Activated CD4-positive, alpha-beta T cell treated with anti-CD3 and anti-CD28 coated beads, Interleukin-2, Interleukin-4, amounts not matched to agents 100 ng/mL and 50 ng/mL, durations not matched to agents 16 hours and 8 hours (primary cell): ENCODE data around the gene TRIP4.
"Not testable (repeated sequence)": the region's sequence is repeated elsewhere in the genome, so short reads cannot be mapped to it uniquely, and the experiment has no call there.

Source experiments
- DNase-seq: peaks from one replicate; pipeline ENCODE4 v3.0.0-alpha.2; 2020; ENCODE audit warnings: low spot score

Gene TRIP4

DNA sequence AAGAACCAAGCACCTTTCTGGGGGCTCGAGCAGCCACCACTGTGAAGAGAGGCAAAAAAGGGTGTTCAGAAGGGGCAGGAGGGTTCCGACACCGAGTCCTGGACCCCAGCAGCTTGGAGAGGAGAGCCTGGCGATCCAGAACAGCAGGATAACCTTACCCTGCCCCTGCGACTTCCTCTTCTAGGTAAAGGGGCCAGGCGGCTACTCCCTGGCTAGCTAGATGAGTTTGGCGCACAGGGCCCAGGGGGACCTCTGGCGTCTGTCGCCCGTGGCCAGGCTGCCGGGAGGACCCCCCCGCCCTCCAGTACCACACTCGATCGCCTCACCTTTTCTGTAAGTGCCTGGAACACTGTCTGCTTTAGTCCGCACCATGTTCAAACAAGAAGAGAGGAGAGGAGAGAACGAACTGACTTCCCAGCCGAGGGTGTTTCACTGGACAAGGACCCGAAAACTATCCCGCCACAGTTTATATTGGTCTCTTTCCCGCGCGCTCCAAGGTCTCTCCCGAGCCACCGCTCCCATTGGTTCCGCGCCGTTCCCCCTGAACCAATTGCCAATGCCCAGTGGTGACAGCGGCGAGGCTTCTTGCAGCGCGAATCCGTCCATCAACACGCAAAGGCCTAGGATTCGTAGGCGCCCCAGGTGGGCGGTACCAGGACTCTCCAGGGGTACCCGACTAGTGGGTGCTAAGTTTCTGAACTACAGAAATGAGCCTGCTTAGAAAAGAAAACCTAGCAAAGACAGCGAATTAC is 6.5 kb upstream of the TRIP4 start, which contains the start of gene PCLAF:
Gene PCLAF, minus strand, starts transcription at position 442 of the 752 bp plus-strand sequence. Its CDS starts 70 bp downstream, at position 372.
- peak; percentile 99 for DNase-seq

DNA sequence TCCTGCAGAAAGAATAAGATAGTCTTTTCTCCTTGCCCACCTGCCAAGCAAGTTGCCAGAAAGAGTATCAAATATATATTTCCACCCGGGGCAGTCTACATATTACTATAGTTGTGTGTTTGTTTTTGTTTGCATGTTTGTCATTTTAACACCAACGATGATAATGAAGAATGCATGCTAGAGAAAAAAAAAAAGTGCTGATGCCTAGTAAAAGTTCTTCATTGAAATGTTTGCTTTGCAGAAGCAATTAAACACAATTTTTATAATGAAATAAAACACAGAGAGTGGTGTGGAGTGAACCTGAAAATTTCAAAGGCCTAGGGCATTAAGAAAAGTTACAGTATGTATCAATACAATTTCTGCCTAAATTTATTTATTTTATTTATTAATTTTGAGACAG is 3.9 kb upstream of the TRIP4 start:
- DNase-seq, result no peak

DNA sequence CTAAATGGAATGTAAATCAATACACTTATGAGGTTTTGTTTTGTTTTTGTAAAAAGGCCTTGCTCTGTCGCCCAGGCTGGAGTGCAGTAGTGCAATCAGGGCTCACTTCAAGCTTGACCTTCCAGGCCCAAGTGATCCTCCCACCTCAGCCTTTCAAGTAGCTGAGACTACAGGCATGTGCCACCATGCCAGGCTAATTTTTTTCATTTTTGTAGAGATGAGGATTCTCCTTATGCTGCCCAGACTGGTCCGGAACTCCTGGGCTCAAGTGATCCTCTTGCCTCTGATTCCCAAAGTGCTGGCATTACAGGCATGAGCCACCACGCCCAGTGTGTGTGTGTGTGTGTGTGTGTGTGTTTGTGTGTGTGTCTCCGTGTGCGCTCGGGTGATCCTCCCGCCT is 1.3 kb upstream of the TRIP4 start:
- DNase-seq, result no peak

DNA sequence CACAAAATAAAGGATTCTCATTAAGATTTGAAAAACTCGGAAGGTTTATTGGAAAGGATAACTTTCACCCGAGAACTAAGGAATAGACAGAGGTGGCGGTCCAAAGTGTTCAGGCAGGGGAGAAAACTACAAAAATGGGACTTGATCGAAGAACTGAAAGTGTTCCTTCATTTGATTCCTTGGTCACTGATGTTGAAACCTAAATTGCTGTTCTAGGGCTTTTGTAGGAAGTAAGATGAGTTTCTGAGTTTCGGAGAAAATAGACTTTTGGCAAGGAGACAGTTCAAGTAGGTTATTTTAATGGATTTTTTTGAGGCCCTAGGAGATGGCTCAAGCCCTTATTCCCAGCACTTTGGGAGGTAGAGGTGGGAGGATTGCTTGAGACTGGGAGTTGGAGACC is 1.4 kb downstream of the TRIP4 start:
- DNase-seq, result no peak

DNA sequence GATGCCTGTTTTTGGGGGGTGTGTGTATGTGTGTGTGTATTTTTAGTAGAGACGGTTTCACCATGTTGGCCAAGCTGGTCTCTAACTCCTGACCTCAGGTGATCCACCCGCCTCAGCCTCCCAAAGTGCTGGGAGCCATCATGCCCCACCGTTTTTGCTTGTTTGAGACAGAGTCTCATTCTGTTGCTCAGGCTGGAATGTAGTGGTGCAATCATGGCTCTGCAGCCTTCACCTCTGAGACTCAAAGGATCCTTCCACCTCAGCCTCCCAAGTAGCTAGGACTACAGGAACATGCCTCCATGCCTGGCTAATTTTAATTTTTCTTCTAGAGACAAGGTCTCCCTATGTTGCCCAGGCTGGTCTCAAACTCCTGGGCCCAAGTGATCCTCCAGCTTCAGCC is 4.8 kb downstream of the TRIP4 start:
- DNase-seq, result not testable (repeated sequence)

DNA sequence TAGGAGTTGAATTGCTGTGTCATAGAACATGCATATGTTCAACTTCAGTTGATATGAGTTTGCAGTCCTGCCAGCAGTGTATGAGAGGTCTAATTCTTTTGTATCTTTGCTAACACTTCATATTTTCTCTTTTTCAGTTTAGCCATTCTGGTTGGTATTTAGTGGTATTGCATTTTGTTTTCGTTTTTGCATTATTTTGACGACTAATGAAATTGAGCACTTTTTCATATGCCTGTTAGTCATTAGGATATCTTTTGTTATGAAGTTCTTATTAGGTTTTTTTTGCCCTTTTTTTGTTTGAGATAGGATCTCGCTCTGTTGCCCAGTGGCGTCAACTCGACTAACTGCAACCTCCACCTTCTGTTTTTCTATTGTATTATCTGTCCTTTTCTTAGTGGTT is 9.2 kb downstream of the TRIP4 start:
- DNase-seq, result no peak

DNA sequence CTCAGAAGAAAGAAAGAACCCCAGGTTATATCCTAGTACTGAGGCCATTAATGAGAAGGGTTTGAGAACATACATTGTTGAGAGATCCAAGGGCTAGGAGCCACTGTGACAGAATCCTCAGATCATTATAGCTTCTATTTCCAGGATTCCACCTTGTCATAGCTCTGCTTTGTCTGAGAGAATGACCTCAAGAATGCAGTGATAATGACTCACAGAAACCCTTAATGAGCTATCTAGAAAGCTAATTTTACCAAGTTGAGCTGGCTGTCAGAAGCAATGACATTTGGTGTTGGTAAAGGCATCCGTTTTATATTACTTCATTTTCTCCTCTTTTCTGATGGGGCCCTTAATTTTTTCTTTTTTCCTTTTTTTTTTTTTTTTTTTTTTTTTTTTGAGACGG is 10.9 kb downstream of the TRIP4 start:
- DNase-seq, result no peak

DNA sequence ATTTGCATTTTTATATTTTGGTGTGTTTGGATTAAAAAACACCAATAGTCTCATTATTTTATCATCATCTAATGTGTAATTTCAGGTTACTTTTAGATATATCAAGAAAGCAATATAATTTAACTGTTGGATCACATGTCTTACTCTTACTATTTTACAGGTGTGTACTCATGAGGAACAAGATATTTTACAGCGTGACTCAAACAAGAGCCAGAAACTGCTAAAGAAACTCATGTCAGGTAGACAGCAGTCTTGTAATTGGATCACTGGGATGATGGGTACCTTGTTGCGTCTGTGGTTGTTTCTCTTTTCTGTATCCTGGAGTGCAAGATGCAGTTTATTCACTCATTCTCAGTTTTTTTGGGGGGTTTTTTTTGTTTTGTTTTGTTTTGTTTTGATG is 12.9 kb downstream of the TRIP4 start:
- DNase-seq, result no peak

DNA sequence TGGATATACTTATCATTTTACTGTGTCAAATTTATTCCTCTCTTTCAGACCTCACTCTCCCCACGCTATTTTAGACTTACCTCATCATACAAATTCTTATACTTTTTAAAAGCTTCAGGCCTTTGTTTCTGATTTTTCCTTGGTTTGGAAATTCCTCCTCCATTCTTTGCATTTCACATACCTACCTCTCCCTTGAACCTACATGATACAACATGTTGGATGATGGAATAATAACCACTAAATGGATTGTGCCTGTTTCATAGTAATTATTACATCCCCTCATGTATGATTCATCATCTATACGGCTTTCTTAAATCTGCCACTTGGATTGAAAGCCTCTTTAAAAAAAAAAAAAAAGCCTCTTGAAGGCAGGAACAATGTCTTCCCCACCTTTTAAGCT is 24.6 kb downstream of the TRIP4 start:
- DNase-seq, result no peak

DNA sequence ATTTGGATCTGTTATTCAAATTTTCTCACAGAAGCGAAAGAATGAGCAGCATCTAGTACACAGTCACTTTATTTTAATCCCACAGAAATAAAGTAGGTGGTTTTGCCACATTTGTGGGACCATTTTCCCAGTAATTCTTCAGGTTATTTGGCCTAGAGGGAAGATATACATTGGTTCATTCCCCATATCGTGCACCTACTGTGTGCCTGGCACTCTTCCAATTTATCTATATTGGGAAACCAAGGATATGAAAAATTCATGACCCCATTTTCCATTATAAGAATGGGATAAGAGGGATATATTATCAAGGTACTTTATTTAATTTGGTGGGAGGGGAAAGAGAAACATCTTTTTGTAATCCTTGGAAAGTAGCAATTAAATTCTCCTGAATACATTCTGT is 35.1 kb downstream of the TRIP4 start:
- no peak for DNase-seq

DNA sequence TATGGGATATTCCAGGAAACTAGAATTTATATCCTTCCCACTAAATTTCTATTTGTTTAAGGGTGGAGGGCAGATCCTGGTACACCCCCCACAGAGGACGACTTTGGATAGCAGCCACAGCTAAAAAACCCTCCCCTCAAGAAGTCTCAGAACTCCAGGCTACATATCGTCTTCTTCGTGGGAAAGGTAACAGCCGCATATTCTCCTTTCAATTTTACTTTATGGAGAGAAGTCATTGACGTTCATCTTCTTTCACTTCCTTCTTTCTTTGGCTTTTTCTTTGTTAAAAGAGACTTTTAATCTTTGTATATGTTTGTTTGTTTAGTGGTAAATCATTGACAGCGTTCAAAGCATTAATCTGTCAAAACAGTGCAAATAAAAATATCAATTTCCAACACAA is 36.3 kb downstream of the TRIP4 start:
- no peak for DNase-seq

DNA sequence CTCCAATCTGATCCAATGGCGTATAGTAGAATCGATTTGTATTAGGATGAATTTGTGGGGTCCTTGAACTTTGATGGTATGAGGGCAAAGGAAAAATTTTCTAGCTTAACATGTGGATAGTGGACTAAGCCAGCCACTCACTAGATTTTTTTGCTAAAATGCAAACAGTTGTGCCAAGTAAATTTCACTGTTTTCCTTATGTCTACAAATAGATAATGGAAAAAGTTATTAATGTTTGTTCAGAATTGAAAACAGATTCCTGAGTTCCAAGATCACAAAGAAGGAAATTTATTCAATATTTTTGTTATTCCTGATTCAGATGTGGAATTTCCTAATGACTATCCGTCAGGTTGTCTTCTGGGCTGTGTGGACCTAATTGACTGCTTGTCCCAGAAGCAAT is 37.6 kb downstream of the TRIP4 start:
- DNase-seq, result no peak

DNA sequence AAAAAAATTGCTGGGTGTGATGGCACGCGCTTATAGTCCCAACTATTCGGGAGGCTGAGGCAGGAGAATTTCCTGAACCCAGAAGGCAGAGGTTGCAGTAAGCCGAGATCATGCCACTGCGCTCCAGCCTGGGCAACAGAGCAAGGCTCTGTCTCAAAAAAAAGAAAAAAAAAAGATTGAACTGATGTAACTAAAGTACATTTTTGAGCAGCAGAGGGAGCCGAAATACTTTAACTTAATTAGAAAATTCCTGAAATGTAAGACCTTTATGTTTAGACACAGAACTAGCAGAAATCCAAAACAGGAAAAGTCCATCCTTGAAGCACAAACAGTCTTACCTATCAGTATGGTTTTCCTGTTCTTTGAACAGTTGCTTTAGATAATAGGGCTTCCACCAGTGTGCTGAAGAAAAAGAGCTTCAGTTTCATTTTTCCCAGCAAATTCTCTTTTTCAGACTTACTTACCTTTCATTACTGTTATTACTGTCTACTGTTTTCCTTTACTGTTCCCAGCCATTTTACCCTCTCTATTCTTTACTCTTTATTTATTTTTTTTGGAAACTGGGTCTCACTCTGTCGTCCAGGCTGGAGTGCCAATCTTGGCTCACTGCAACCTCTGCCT is 39.3 kb downstream of the TRIP4 start:
- DNase-seq, result no peak

DNA sequence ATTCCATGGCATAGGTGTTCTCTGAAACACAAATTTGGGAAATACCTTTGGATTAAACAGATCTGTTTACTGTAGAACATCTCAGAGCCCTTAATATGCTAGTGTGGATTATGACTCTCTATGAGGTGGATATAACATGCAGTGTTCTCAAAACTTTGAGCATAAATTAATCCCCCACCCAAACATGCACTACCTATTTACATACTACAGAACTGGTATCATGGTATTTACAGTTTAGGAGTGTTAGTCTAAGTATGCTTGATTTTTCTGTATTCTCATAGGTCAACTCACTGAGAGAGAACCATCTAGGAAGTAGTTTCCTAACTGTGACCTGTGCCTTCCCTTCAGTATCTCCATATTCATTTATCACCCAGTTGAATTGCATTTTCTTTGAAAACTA is 41.8 kb downstream of the TRIP4 start:
- DNase-seq, result no peak

DNA sequence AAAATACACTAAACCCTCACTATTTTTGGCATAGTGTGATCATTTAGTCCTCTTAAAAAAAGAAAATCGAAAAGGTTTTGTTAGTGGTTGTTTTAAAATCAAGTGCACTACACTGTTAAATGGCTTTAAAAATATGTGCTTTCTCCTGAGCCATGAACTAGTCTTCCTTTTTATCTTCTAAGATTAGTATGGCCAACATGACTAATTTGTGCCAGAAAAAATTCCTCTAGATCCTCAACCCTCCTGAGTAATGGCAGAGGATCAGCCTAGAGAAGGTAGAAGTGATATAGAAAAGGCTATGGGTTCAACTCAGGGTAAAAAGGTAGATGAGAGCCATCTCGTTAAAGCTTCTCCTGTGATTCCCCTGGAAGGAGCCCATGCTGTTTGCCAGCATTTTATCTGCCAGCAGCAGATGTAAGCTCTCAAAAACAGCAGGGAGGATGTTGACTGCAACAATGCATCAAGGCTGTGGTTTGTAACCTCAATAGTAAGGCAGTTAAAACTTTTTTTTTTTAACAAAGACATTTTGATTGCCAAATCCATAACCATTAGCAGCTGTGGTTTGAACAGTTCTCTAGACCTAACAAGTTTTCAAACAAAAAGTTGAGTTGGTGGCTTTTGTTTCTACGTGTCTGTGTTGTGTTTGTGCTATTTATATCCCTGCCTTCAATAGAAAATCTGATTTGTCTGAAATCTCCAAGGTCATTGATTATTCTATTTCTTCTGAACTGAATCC is 42.5 kb downstream of the TRIP4 start:
- DNase-seq, result peak; percentile 66

DNA sequence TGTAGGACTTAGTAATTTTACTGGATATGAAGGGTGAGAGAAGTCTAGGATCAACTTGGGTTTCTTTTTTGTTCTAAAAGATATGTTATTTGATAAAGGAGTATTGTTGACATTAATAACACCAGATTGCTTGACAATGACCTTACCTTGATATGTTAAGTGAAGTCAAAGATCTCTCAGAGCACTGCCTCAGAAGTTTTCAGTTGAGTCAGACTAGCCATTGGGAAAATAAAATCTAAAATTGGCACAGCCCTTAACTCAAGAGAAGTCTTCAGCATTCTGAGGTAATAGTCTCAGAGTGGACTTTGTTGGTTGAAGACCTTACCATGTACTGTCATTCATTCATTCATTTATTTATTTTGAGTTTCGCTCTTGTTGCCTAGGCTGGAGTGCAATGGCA is 50.3 kb downstream of the TRIP4 start:
- no peak for DNase-seq

DNA sequence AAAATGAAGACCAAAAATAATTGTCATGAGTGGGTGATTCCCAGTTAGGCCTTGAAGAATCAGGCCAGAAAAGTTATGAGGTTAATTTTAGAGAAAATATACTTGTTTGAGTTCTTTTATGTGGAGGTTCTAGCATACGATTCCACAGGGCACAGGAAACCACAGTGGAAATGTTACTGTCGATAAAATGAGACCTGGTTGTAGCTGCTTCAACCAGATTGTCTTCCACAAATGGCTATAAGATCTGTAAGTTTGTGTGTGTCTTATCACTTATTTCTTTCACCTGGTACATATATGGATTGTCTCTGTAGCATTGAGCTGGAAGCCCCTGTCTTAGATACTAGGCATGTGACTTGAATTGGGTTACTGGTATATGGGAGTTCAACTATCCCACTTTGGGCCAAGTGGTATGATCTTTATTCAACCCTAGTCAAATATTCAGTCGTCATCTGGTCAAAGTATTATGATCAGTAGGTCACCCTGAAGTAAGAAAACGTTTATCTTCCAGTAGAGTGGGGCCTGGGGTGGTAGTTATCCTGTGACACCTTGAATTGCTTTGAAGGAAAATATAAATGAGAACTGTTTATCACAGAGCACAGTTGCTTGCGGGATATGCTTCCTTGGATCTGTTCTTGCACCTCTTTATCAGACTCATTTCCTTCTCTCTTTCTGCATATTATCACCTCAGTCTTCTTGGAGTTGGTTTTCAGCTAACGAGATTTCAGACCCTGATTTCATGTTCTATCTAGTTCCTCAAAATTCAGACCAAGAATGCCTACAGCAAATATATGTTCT is 51.2 kb downstream of the TRIP4 start:
- DNase-seq, result no peak

DNA sequence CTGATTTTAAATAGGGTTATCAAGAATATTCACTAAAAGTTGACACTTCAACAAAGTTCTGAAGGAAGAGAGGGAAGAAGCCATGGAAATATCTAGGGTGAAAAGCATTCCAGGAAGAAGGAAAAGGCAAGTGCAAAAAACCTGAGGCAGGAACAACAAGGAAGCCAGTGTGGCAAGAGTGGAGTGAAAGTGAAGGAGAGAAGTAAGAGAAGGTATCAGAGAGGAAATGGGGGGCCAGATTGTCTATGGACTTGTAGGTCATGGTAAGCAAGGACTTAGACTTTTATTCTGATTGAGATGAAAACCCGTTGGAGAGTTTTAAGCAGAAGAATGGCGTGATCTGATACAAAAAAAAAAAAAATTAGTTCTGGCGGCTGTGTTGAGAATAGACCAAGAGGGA is 54.2 kb downstream of the TRIP4 start:
- DNase-seq, result no peak

DNA sequence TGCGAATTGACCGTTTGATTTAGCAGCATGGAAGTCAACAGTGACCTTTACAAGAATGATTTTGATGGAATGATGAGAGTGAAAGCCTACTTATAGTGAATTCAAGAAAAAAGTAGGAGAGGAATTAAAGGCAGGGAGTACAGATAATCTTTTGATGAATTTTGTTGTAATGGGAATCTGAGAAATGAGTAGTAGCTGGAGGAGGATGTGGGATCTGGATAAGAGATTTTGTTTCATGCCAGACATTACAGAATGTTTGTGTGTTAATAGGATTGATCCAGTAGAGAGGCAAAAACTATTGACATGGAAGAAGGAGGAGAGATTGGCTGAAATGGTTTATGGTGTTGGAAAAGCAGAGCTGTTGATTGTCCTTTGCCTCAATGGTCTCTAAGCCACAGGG is 55.4 kb downstream of the TRIP4 start:
- no peak for DNase-seq

DNA sequence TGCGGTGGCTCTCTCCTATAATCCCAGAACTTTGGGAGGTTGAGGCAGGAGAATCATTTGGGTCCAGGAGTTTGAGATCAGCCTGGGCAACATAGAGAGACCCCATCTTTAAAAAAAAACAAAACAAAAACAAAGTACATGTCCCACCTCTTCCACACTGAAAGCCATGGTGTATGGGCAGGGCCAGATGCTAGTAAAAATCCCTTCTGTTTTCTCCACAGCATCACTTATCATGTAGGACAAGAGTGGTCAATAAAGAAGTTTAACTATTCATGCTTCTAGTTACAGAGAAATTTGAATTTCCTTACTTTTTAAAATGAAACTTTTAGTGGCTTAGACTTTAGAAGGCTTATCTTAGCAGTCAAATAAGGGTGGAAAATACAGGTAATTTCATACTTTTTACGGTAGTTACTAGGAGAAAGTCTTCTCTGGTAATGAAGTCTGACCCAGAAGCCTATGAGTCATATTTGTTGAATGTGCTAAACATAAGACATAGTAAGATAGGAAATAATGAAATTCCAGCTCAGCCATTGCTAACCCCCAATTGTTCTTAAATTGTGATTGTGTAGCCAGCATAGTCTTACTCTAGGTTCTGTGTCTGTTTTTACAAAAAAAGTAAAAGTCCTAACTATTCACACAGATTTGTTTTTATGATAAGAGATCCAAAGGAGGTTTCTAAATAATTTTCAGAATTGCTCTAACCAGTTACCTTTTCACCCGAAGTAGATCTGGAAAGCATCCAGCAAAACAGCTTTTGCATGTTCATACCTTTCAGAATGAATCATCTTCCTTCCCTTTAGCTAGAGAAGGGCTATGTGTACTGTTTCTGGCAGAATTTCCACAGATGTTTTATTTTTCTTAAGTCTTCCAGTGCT is 56.3 kb downstream of the TRIP4 start:
- peak; percentile 76 for DNase-seq

DNA sequence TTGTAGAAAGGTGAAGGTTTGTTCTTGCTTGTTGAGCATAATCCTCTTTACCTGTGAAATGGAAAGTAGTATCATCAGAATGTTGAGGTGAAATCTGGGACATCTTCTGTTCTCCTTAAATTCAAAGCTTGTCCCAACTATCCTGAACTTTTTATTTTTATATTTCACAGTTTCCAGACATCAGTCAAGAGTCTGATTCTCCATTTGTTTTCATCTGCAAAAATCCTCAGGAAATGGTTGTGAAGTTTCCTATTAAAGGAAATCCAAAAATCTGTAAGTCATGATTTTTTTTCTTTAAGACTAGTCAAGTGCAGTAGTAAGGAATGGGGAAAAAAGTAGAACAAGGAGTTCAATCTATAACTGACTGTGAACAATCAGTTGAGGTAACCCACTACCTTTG is 57.2 kb downstream of the TRIP4 start:
- DNase-seq, result no peak
